ENCODE measurements around the gene HOXA1. TPM values are rescaled to one million over a fixed set of nuclear protein-coding genes. Genes with fewer than 3 reads are reported as not detected.

Gene HOXA1
- total RNA-seq, 2 experiments from 2014 or later, result 0.14 to 0.22 TPM

GRCh38 chr7:27121684-27122076 lies 25.9 kb upstream of the HOXA1 start:
- H3K4me3 Mint-ChIP-seq, result no peak overlapping the region
- no peaks in the 10 kb centered on the region for H3K9me3 Mint-ChIP-seq
- no peak overlapping the region for H3K27ac Mint-ChIP-seq
- ChIA-PET CTCF (no interaction called here), POLR2A (no interaction called here)
- H3K4me1 Mint-ChIP-seq (ENCODE audit: low read depth), result no peaks in the 10 kb centered on the region
- no peak overlapping the region for H3K4me3 ChIP-seq (ENCODE audit: low read length)
- H3K9me3 ChIP-seq (ENCODE audit: control insufficient read depth in 1 of 2, insufficient read depth in 1 of 2, low read length in 2 of 2), result peaks cover 0 to 7% of the 10 kb centered on the region in 2 experiments
- intact Hi-C loops (cut with DNase I, micrococcal nuclease), result no loop called here
- no peak for TF ChIP-seq CTCF (IDR thresholded peaks at IDR 0.05)
- H3K27ac ChIP-seq (ENCODE audit: low read depth in 1 of 2, low read length in 2 of 2), result no peak overlapping the region
- peaks cover 28% of the 10 kb centered on the region for H3K27me3 Mint-ChIP-seq
- no peaks in the 10 kb centered on the region for H3K4me1 ChIP-seq (ENCODE audit: insufficient read depth, low read length)
- peaks cover 5 to 7% of the 10 kb centered on the region in 2 experiments for H3K27me3 ChIP-seq (ENCODE audit: control insufficient read depth in 1 of 2, insufficient read depth in 2 of 2, low read length in 2 of 2)
- DNase-seq (no peak), ATAC-seq (ENCODE audit: poor library complexity) (no peak)
- no peaks in the 10 kb centered on the region for H3K36me3 Mint-ChIP-seq (ENCODE audit: low read depth)
- H3K36me3 ChIP-seq (ENCODE audit: insufficient read depth, low read length), result no peaks in the 10 kb centered on the region

DNA sequence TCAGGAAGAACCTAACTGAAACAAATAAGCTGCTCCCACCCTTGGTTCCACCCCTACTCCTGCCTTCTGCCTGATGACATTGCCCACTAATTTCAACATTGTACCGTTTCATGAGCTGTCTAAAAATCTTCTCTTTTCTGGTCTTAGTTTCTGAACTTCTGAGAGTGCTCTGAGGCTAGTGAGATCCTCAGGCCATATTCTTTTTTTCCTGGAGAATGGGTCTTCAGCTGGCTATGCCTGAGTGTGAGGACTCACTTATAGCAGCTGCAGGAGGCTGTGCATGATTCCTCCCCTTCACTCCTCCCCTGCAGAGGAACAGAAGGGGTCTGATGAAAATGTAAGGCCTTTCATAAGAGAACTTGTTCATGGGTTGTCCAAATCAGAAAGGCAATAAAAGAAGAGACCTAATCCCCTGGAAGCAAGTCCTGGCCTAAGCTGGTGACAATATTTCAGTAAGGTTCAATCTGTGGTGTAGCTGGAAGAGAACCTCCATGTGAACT lies 23.7 kb upstream of the HOXA1 start:
- no peak for TF ChIP-seq CTCF (IDR thresholded peaks at IDR 0.05)
- H3K9me3 ChIP-seq (ENCODE audit: control insufficient read depth in 1 of 2, insufficient read depth in 1 of 2, low read length in 2 of 2), result peaks cover 0 to 15% of the 10 kb centered on the region in 2 experiments
- no peaks in the 10 kb centered on the region for H3K4me1 ChIP-seq (ENCODE audit: insufficient read depth, low read length)
- ChIA-PET POLR2A (no interaction called here), CTCF (no interaction called here)
- intact Hi-C loops (cut with DNase I, micrococcal nuclease), result no loop called here
- H3K4me3 ChIP-seq (ENCODE audit: low read length), result no peak overlapping the region
- Mint-ChIP-seq H3K27ac (no peak overlapping the region), H3K9me3 (no peaks in the 10 kb centered on the region), H3K27me3 (peaks cover 24% of the 10 kb centered on the region), H3K36me3 (ENCODE audit: low read depth) (no peaks in the 10 kb centered on the region), H3K4me1 (ENCODE audit: low read depth) (no peaks in the 10 kb centered on the region), H3K4me3 (no peak overlapping the region)
- H3K36me3 ChIP-seq (ENCODE audit: insufficient read depth, low read length), result no peaks in the 10 kb centered on the region
- no peak for ATAC-seq (ENCODE audit: poor library complexity)
- no peak for DNase-seq
- no peak overlapping the region for H3K27ac ChIP-seq (ENCODE audit: low read depth in 1 of 2, low read length in 2 of 2)
- H3K27me3 ChIP-seq (ENCODE audit: control insufficient read depth in 1 of 2, insufficient read depth in 2 of 2, low read length in 2 of 2), result peaks cover 0 to 2% of the 10 kb centered on the region in 2 experiments

GRCh38 chr7:27118580-27118979 lies 22.8 kb upstream of the HOXA1 start:
- intact Hi-C loops (cut with DNase I, micrococcal nuclease), result no loop called here
- ChIA-PET CTCF (no interaction called here), POLR2A (no interaction called here)
- DNase-seq, result no peak
- H3K4me3 ChIP-seq (ENCODE audit: low read length), result no peak overlapping the region
- Mint-ChIP-seq H3K27me3 (peaks cover 27% of the 10 kb centered on the region), H3K36me3 (ENCODE audit: low read depth) (no peaks in the 10 kb centered on the region), H3K4me1 (ENCODE audit: low read depth) (no peaks in the 10 kb centered on the region), H3K9me3 (no peaks in the 10 kb centered on the region), H3K4me3 (no peak overlapping the region), H3K27ac (no peak overlapping the region)
- H3K27me3 ChIP-seq (ENCODE audit: control insufficient read depth in 1 of 2, insufficient read depth in 2 of 2, low read length in 2 of 2), result peaks cover 0 to 5% of the 10 kb centered on the region in 2 experiments
- H3K4me1 ChIP-seq (ENCODE audit: insufficient read depth, low read length), result no peaks in the 10 kb centered on the region
- H3K36me3 ChIP-seq (ENCODE audit: insufficient read depth, low read length), result no peaks in the 10 kb centered on the region
- no peak for TF ChIP-seq CTCF (IDR thresholded peaks at IDR 0.05)
- H3K27ac ChIP-seq (ENCODE audit: low read depth in 1 of 2, low read length in 2 of 2), result no peak overlapping the region
- ATAC-seq (ENCODE audit: poor library complexity), result no peak
- peaks cover 0 to 9% of the 10 kb centered on the region in 2 experiments for H3K9me3 ChIP-seq (ENCODE audit: control insufficient read depth in 1 of 2, insufficient read depth in 1 of 2, low read length in 2 of 2)
